Measurements from ENCODE around the gene SP4.
"Not testable (repeated sequence)": the region's sequence is repeated elsewhere in the genome, so short reads cannot be mapped to it uniquely, and the experiment has no call there.

SP4 gene

GRCh38 chr7:21532485-21532884 lies 104.6 kb downstream of the SP4 start:
- DNase-seq = not testable (repeated sequence)

- not testable (repeated sequence) for DNase-seq
Observed at GRCh38 chr7:21533646-21534045, 105.8 kb downstream of the SP4 start.

- DNase-seq = not testable (repeated sequence)
Observed at GRCh38 chr7:21536445-21537118, 108.7 kb downstream of the SP4 start.

GRCh38 chr7:21538936-21539495 lies 111.1 kb downstream of the SP4 start:
- DNase-seq = no peak

- no peak for DNase-seq
Observed at GRCh38 chr7:21542891-21543527, 115.1 kb downstream of the SP4 start, which contains the start of gene DNAH11. Gene DNAH11 (plus strand): TSS chr7:21543039. CDS start chr7:21543246, 207 bp downstream.

- DNase-seq = no peak
Observed at GRCh38 chr7:21543528-21544302, 115.8 kb downstream of the SP4 start.

GRCh38 chr7:21544303-21544656 lies 116.4 kb downstream of the SP4 start:
- no peak for DNase-seq

GRCh38 chr7:21544715-21545114 lies 116.8 kb downstream of the SP4 start:
- DNase-seq = no peak

- DNase-seq = no peak
Observed at GRCh38 chr7:21547501-21547900, 119.6 kb downstream of the SP4 start.

- no peak for DNase-seq
Observed at GRCh38 chr7:21548491-21548890, 120.6 kb downstream of the SP4 start.

GRCh38 chr7:21550076-21550475 lies 122.2 kb downstream of the SP4 start:
- DNase-seq = no peak

GRCh38 chr7:21550821-21551531 lies 123.1 kb downstream of the SP4 start:
- DNase-seq = no peak

- no peak for DNase-seq
Observed at GRCh38 chr7:21562385-21562784, 134.5 kb downstream of the SP4 start.

Data from activated CD8-positive, alpha-beta memory T cell treated with anti-CD3 and anti-CD28 coated beads, Interleukin-2, amount 50 U/mL, for 4 hours (primary cell).